8988T (cell line): ENCODE data around the gene KCNG4.
A peak's percentile ranks its signal among the peaks of the same experiment; 100 is the strongest.
"Not testable (repeated sequence)": the region's sequence is repeated elsewhere in the genome, so short reads cannot be mapped to it uniquely, and the experiment has no call there.

Experiments used
- DNase-seq: peaks from one replicate; pipeline ENCODE4 v3.0.0; 2011

Gene KCNG4

GRCh38 chr16:84204551-84204950, 35.3 kb downstream of the KCNG4 start:
- DNase-seq: not testable (repeated sequence)

GRCh38 chr16:84199861-84200260, 40.0 kb downstream of the KCNG4 start:
- DNase-seq: no peak

DNA sequence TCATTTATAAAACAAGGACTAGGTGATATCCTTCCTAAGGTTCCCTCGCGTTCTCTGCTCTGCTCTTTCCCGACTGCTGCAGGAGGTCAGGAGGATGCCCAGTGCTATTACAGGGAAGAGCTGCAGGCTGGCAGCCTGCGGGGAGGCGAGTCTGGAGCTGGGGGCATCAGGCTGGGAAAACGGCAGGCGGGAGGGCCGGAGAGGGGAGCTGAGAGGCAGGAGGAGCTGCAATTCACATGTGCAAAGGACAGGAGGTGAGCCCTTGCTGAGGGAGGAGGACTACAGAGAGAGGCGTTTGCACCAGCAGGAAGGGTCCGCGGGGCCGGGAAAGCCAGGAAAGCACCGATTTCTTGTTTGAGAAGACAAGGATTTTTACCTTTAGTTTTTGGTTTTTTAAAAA, 40.7 kb downstream of the KCNG4 start:
- DNase-seq: no peak

DNA sequence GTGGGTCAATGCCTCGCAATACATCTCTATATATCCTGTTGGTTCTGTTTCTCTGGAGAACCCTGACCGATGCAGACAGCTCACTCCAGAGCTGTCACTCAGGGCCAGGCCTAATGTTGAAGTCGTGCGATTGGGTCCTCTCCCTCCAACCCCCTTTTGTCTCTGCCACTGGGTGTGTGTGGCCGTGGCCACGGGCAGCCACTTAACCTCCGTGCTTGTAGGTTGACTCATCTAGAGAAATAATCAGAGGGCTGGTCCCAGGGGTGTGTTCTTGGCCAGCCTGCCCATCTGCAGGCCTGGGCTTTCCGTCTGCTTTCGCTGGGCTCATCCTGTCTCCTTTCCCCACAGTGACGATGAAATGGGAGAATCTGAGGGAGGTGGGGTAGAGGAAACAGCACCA, 41.4 kb downstream of the KCNG4 start:
- no peak for DNase-seq

DNA sequence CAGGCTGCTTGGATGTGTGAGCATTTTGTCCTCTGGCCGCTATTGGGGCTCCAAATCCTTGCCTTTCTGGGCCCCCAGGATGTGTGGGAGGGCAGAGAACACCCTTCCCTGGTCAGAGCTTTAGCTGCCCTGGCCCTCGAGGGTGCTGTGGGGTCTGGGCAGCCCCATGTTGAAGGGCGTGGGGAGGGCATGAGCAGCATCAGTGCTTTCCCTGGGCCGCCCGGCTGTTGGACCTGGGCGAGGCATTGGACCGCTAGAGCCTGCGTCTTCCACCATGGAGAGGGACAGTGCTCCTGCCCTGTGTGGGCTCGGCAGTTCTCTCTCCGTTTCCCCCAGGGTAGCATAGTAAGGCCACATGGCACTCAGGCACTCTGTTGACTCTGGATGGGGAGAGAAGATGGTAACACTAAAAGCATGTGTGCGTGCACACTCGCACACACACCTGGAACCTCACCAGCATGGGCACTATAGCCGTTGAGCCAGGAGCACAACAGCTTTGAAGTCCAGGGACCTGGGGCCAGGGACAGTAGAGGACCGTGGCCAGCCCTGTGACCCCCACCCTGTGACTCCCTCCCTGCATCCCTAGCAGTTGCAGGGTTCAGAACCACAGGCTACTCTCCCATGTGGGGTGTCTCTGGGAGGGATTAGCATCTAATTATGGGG, 42.2 kb downstream of the KCNG4 start:
- no peak for DNase-seq

- no peak for DNase-seq
These were observed 43.0 kb downstream of the KCNG4 start for GRCh38 chr16:84196727-84197394.

DNA sequence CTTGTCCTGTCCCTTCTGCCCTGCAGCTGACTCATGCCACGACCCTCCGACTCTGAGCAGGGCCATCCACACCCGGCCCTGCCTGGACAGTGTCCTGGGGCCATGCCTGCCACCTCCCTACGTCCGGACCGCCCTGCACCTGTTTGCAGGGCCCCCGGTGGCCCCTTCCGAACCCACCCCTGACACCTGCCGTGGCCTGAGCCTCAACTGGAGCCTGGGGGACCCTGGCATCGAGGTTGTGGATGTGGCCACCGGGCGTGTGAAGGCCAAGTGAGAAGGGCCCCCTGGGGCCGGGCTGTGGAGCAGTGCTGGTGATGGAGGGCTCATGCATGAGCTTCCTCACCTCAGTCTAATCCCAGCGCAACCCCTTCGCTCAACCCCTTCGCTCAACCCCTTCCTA, 43.7 kb downstream of the KCNG4 start:
- DNase-seq: no peak

DNA sequence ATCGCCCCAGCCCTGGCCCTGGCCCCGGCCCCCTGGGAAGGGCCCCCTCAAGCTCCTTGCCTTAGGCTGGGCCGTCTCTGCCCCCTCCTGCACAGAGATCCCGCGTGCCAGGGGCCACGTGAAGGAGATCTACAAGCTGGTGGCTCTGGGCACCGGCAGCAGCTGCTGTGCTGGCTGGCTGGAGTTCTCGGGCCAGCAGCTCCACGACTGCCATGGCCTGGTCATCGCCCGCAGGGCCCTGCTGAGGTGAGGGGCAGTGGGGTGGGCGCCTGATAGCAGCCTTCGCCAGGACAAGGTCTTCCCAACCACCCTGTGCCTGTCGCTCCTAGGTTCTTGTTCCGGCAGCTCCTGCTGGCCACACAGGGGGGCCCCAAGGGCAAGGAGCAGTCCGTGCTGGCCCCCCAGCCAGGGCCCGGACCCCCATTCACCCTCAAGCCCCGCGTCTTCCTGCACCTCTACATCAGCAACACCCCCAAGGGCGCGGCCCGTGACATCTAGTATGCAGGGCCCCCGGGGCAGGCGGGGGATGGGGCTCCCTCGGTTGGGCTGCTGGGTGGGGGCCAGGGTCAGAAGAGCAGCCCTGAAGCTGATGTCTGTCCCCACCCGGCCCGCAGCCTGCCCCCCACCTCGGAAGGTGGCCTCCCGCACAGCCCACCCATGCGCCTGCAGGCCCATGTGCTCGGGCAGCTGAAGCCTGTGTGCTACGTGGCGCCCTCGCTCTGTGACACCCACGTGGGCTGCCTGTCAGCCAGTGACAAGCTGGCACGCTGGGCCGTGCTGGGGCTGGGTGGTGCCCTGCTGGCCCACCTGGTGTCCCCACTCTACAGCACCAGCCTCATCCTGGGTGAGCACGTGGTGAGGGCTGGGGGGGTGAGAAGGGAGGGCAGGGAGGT, 44.4 kb downstream of the KCNG4 start:
- no peak for DNase-seq

GRCh38 chr16:84194470-84195200, 45.2 kb downstream of the KCNG4 start:
- DNase-seq: no peak

DNA sequence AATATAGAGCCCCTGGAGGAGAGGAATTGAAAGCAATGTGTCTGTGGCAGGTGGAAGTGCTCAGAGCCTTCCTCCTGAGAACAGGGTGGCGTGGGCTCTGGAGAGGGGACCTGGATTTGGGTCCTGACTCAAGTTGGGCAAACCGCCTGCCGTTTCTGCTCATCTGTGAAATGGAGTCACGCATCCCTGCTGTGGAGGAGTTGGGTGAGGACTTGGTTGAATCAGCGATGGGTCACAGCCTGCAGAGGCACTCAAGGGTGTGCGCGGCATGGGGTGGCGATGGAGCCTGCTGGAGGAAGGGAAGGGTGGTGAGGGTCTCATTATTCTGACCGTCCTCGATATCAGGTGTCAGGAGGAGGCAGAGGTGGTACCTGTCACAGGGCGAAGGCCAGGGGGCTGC, 45.8 kb downstream of the KCNG4 start:
- no peak for DNase-seq

GRCh38 chr16:84193480-84193879, 46.3 kb downstream of the KCNG4 start:
- DNase-seq: no peak

DNA sequence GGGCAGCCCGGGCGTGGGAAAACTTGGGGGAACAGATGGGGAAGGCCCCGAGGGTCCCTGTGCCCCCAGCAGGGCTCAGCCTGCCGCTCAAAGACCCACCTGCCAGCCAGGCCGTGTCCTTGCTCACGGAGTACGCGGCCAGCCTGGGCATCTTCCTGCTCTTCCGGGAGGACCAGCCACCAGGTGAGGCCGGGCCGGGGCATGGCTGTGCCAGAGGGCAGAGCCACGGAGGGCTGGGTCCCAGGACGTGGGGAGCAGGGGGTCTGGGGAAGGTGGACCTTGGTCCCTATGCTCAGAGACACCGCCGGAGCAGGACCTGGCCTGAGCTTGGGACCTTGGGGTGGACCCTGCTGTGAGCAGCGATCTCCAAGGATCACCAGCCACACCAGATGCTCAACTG, 48.3 kb downstream of the KCNG4 start:
- no peak for DNase-seq

DNA sequence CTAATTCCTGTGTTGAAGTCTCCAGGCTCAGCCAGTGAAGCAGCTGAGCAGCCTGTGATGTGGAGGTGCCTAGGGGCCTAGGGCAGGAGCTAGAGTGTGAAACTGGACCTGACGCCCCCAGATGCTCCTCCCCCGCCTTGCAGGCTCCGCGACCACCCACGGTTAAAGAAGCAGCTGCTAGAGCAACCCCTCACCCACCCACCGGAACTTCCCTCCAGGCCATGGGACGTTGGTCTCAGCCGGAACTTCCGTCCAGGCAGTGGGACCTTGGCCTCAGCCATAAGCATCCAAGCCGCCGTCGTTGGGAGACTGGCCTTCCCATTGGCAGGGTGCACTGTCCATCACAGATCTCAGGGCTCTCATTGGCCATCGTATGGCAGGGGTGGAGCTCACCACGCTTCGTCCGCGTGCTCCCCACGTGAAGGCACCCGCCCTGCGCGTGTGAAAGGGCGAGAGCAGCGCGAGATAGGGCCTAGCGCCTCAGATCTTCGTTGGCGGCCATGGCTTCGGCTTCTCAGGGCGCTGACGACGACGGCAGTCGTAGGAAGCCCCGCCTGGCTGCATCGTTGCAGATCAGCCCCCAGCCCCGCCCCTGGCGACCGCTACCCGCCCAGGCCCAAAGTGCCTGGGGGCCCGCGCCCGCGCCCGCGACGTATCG, 49.0 kb downstream of the KCNG4 start, which contains the start of gene ADAD2:
Gene ADAD2, plus strand, starts transcription at position 427 of the 658 bp plus-strand sequence. Its CDS starts 74 bp downstream, at position 501.
- DNase-seq: peak; percentile 84

GRCh38 chr16:84186685-84187437, 53.0 kb downstream of the KCNG4 start, which contains the start of gene TAF1C:
Gene TAF1C (minus strand): TSS chr16:84187057. CDS start chr16:84184988, 2,069 bp downstream.
- peak; percentile 100 for DNase-seq

- no peak for DNase-seq
These were observed 55.0 kb downstream of the KCNG4 start for GRCh38 chr16:84184775-84185174.

DNA sequence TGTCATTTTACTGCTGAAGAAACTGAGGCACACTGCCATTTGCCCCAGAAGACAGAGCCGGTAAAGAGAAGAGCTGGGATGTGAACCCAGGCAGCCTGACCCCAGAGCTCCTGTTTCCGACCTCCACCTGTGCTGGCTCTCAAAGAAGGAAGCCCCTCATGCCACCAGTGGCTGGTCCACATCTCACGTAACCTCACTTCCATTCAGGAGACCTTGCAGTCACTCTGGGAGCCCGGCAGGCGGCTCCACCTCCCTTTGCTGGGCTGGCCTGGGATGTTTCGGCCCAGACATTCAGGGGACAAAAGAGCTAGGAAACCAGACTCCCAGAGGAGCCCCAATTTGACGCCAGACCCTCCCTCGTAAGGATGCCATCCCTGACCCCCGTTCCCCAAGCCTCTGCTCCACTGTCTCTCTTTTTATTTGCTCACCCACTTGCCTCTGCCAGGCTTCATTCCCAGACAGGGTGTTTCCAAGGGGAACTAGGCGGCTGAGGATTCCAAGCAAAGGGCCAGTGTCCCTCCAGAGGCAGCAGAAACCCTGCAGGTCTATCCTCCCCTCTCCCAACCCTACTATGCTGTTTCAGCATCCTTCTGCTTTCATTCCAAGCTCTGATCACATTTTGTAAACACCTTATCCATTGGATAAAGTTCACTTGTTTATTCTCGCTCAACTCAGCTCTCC, 55.8 kb downstream of the KCNG4 start:
- peak; percentile 99 for DNase-seq

DNA sequence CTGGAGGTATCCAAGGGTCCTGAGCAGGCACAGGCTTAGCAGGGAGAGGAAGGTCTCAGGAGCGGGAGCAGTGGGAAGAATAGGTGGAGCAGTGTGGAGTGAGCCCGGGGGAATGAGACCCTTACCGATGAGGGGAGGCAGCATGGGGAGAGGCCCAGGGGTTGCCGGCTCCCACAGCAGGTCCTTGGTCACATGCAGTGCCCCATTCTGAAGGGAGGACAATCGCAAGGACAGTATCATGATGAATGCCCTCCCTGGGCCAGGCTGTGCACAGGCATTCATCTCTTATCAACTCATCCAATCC, 56.3 kb downstream of the KCNG4 start:
- DNase-seq: no peak

DNA sequence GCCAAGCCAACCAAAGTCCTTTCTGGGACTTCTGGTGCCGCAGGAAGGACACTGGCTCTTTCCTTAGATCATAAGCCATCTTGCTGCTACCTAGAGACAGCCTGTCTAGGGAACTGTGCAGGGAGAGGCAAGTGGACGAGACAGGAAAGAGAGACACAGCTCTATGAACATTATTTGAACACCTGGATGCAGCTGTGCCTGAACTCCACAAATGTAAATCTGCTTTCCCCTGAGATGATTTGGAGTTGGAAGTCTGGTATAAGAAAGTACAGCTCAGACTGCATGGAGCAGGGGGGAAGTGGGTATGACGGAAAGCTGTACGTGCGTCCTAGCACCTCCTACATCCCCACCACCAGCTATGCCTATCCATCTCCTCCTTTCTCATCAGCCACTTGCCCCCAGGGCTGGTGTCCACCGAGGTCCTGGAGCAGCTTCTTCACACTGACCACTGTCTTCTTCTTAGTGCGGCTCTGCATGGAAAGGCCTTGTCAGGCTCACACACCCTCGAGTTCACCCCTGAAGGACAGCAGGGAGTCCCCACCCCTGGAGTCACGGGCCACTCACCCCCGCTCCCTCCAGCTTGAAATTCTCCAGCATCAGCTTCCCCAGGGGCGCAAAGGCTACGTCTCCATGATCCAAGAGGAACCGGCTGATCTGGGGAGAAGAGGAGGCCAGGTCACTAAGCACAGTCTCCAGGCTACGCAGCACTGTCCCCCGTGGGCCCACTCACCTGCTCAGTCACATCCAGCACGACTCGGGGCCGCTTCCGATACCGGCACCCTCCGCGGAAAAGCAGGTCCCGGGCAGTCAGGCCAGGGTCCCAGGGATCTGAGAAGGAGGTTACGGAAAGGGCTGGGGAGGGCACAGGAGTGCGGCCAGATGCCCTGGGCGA, 56.9 kb downstream of the KCNG4 start:
- DNase-seq: no peak

- DNase-seq: no peak
These were observed 57.7 kb downstream of the KCNG4 start for GRCh38 chr16:84182104-84182503.
